HG02798 (cell line): ENCODE data around the gene SMARCA4.
A peak's percentile ranks its signal among the peaks of the same experiment; 100 is the strongest.
"Not testable (repeated sequence)": the region's sequence is repeated elsewhere in the genome, so short reads cannot be mapped to it uniquely, and the experiment has no call there.

Experiments
- ATAC-seq: cut with Tn5 transposase; IDR thresholded peaks from one replicate; pipeline ENCODE4 v1.9.1; 2021; ENCODE audit warnings: mild to moderate bottlenecking; ENCODE audit not compliant: unreplicated experiment, poor library complexity

The SMARCA4 gene

DNA sequence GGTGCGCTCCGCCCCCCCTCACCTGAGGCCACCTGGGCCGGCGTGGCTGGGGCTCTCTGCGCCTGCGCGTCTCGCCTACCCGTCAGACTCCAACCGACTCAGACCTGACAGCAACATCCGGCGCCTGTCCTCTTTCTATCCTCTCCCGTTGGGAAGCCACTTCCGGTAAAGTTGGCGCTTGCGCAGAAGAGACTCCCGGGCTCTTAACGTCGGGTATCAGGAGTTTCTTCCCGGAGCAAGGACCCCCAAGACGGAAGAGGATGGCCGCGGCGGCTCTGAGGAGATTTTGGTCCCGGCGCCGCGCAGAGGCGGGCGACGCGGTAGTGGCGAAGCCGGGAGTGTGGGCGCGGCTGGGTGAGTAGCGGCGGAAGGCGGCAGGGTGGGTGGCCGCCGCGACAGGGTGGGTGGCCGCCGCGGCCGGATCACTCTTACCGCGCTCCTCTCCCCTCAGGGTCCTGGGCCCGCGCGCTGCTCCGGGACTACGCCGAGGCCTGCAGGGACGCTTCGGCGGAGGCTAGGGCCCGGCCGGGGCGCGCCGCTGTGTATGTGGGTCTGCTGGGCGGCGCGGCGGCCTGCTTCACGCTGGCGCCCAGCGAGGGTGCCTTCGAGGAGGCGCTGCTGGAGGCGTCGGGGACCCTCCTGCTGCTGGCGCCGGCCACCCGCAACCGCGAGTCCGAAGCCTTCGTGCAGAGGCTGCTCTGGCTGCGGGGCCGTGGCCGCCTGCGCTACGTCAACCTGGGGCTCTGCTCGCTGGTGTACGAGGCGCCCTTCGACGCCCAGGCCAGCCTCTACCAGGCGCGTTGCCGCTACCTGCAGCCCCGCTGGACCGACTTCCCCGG lies 32.0 kb upstream of the SMARCA4 start, which contains the start of the genes TIMM29 and YIPF2:
TSS of gene TIMM29 (plus strand) at position 249 of the 839 bp plus-strand sequence. CDS start at position 261, 12 bp downstream.
TSS of gene YIPF2 (minus strand) at position 77 of the 839 bp plus-strand sequence. CDS start 229 bp downstream, outside the sequence.
- peak; percentile 93 for ATAC-seq

DNA sequence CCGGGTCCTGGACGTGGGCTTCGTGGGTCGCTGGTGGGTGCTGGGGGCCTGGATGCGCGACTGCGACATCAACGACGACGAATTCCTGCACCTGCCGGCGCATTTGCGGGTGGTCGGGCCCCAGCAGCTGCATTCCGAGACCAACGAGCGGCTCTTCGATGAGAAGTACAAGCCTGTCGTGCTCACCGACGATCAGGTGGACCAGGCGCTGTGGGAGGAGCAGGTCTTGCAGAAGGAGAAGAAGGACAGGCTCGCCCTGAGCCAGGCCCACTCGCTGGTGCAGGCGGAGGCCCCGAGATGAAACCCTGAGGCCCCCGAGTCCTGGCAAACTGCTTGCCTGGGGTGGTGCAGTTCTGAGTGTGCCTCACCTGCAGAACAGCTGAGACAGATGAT lies 31.4 kb upstream of the SMARCA4 start:
- ATAC-seq, result no peak

DNA sequence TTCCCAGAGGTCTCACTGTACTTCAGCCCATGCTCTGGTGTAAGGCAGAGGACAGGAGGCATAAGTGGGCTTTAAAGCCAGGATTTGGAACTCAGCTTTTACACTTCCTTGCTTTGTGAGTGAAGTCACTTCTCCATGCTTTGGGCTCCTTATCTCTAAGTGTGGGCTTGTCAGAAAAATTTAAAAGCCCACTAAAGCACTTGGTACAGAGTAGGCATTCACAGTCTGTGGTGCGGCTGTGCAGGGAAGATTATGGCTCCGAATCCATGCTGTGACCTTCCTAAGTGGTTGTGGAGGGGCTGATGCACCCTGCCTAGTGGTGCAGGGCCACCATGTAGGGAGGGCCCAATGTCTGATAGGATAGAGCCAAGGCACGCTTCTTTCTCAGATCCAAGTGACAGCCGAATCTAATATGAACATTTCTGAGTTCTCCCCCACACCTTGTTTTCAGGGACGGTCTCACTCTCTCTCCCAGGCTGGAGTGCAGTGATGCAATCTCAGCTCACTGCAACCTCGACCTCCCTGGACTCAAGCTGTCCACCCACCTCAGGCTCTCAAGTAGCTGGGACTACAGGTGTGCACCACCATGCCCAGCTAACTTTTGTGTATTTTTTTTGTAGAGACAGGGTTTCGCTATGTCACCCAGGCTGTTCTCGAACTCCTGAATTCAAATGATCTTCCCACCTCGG lies 25.3 kb upstream of the SMARCA4 start:
- ATAC-seq, result no peak

DNA sequence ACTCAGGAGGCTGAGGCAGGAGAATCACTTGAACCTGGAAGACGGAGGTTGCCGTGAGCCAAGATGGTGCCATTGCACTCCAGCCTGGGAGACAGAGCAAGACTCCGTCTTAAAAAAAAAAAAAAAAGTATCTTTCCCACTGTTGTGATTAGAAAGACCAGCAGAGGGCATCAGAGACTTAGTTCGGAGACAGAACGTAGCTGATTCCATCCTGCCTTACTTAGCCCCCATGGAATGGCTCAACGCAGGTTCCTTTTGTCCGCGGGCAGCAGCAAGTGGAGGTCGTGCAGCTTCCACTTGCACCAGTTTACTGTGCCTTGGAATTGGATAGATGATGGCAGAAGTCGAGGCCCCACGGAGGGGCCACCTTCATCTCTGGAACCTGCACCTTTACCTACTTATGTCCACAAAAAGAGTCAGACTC lies 24.2 kb upstream of the SMARCA4 start:
- no peak for ATAC-seq

DNA sequence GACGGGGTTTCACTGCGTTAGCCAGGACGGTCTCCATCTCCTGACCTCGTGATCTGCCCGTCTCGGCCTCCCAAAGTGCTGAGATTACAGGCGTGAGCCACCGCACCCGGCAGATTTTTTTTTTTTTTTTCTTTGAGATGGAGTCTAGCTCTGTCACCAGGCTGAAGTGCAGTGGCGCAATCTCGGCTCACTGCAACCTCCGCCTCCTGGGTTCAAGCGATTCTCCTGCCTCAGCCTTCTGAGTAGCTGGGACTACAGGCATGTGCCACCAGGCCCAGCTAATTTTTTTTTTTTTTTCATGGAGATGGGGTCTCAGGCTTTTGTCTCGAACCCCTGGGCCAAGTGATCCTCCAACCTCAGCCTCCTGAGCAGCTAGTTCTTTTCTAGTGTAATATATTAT lies 19.2 kb upstream of the SMARCA4 start:
- not testable (repeated sequence) for ATAC-seq

DNA sequence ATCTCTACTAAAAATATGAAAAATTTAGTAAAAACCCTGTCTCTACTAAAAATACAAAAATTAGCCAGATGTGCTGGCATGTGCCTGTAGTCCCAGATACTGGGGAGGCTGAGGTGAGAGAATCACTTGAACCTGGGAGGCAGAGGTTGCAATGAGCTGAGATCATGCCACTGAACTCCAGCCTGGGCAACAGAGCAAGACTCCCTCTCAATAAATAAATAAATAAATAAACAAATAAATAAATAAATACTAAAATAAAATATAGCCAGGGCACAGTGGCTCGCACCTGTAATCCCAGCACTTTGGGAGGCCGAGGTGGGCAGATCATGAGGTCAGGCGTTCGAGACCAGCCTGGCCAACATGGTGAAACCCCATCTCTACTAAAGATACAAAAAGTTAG lies 17.4 kb upstream of the SMARCA4 start:
- ATAC-seq, result not testable (repeated sequence)

DNA sequence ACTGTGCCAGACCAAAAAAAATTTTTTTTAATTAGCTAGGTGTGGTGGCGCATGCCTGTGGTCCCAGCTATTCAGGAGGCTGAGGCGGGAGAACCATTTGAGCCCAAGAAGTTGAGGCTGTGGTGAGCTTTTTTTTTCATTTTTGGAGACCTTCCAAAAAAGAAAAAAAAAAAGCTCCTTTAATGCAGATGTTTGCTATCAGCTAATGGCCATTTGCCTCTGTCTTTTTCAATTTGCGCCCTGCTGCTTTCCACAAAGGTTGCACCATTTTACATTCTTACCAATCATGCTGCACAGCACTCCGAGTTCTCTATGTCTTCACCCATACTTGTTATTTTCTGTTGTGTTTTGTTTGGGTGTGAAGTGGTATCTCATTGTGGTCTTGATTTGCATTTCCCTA lies 15.6 kb upstream of the SMARCA4 start:
- ATAC-seq, result no peak

DNA sequence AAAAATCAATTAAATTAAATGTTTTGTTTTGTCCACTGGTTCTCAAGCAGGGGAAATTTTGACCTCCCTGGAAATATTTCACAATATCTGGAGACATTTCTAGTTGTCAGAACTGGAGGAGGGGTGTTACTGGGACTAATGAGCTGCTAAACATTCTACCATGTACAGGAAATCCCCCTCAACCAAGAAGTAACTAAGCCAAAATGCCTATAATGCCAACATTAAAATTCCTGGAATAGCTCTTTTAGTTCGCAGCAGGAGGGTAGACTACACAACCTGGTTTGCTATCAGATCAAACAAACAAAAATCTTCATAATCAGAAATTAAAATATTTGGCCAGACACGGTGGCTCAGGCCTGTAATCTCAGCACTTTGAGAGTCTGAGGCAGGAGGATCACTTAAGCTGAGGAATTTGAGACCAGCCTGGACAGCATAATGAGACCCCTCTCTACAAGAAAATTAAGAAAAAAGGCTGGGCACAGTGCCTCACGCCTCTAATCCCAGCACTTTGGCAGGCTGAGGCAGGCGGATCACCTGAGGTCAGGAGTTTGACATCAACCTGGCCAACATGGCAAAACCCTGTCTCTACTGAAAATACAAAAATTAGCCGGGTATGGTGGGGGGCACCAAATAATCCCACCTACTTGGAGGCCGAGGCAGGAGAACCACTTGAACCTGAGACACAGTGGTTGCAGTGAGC lies 13.7 kb upstream of the SMARCA4 start:
- ATAC-seq, result no peak

DNA sequence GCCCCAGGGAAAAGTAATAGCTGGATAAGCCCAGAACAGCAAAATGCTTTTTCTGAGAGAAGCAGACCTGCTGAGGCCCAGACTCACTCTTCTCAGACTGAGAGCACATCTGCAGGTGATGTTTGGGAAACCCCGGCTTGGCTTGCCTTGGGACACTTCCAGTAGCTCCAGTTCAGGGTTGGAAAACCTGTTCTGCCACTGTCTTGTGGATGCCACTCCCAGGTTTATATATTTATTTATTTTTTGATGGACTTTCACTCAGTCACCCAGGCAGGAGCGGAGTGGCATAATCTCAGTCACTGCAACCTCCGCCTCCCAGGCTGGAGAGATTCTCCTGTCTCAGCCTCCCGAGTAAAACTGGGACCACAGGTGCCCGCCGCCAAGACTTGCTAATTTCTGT lies 8.0 kb upstream of the SMARCA4 start:
- no peak for ATAC-seq

DNA sequence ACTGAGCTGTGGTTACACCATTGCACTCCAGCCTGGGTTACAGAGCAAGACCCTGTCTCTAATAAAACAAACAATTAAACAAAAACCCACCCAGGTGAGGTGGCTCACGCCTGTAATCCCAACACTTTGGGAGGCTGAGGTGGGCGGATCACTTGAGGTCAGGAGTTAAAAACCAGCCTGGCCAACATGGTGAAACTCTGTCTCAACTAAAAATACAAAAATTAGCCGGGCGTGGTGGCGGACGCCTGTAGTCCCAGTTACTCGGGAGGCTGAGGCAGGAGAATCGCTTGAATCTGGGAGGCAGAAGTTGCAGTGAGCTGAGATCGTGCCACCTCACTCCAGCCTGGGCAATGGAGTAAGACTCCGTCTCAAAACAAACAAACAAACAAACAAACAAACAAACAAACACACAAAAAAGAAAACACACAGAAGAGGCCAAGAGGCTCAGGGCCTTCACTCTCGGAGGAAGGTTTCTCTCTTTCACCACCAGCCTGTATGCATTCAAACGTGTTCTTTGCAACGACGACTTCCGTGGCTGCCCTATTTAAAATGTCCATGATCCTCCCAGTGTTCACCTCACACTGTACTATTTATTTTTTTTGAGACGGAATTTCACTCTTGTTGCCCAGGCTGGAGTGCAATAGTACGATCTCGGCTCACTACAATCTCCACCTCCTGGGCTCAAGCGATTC lies 1.4 kb upstream of the SMARCA4 start:
- not testable (repeated sequence) for ATAC-seq

DNA sequence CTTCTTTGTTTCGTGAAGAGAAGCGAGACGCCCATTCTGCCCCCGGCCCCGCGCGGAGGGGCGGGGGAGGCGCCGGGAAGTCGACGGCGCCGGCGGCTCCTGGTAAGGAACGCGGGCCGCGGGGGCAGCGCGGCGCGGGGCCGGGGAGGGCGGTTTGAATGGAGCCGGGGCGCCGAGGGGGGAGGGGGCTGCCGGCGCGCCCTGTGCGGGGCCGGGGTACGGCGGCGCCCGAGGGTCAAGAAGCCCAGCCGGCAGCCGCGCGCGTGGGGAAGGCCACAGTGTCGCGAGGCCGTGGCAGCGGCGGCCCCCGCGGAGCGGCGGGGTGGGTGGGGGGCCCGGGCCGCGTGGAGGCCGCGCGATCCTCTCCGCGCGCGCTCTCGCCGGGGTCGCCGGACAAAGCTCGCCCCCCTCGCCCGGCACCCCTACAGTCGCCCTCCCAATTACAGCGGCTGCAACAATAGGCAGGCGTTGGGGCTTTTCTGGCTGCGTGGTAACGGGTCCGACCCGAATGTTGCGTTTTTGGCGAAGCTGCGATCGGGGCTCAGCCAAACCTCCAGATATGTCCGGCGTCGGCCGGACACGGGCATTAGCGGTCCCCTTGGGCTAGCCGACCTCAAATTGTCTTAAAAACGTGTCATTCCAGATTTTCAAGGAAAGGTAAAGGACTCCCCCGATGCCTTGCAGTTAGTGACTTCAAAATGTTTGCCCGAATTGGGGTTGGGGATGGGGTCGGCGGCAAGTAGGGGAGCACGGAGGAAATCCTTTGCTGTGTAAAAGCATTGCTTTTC lies 437 bp downstream of the SMARCA4 start:
- ATAC-seq, result peak; percentile 36

DNA sequence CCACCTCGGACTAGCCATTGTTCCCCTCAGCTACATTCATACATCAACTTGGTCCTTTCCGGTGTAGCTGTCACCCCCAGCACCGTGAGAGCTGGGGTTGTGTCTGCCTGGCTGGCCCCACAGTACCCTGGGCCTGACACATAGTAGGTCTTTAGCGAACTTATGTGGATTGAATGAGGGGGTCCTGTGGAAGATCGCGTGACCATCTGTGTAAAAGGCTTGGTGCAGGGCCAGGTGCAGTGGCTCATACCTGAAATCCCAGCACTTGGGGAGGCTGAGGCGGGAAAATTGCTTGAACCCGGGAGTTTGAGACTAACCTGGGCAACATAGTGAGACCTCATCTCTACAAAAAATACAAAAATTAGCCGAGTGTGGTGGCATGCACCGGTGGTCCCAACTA lies 2.0 kb downstream of the SMARCA4 start:
- ATAC-seq, result no peak

DNA sequence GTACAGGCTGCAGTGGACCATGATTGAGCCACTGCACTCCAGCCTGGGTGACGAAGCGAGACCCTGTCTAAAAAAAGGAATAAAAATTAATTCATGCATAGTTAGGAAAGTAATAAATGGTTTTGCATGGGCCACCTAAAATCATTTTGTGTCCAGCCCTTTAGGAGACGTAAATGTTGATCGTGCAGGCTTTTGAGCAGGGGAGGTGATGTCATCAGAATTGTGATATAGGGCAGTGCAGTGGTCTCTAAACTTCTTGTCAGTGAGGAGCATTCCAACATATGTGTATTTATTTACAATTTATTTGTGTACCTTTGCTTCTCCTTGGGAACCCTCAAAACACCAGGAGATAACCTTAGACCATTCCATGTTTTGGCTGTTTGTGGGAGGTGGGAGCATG lies 3.0 kb downstream of the SMARCA4 start:
- ATAC-seq, result no peak

DNA sequence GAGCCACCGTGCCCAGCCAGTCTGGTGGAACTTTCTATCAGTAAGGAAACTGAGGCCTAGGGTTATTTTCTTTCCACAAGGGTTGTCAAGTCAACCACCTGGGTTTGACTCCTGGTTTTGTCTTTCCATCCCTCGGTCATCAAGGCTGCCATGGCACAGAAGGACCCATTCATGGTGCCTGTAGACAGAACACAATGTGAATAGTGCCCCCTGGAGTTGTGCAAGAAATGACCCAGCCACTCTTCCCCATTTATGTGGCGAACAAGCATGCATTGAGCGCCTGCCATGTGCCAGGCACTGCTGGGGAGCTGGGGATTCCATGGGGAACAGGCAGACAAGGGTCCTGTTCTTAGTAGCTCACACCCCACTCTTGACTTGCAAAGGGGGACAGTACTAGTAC lies 4.1 kb downstream of the SMARCA4 start:
- ATAC-seq, result no peak

DNA sequence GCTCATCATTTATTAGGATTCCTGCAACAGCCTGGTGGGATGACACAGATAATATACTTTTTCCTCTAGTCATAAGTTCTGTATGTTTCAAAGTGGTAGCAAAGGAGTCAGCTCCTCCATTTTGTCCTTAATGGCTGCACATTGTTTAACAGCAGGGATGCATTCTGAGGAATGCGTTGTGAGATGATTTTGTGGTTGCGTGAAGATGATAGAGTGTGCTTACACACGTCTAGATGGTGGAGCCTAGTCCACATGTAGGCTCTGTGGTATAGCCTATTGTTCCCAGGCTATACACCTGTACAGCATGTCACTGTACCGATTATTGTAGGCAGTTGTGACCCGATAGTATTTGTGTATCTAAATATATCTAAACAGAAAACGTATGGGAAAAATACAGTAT lies 4.6 kb downstream of the SMARCA4 start:
- no peak for ATAC-seq

DNA sequence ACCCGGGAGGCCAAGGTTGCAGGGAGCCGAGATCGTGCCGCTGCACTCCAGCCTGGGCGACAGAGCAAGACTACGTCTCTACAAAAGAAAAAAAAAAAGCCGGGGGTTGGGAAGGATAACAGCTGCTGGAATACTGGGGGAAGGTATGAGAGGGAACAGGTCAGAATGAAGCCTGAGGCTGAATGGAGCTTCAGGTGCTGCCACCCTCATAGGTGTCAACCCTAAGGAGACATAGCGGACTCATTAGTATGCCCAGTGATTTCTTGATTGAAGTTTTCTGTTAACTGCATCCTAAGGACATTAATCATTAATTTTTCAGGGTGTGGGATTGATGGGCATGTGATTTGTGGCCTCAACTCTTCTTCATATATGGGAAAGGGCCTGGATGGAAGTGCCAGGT lies 6.0 kb downstream of the SMARCA4 start:
- ATAC-seq, result no peak

DNA sequence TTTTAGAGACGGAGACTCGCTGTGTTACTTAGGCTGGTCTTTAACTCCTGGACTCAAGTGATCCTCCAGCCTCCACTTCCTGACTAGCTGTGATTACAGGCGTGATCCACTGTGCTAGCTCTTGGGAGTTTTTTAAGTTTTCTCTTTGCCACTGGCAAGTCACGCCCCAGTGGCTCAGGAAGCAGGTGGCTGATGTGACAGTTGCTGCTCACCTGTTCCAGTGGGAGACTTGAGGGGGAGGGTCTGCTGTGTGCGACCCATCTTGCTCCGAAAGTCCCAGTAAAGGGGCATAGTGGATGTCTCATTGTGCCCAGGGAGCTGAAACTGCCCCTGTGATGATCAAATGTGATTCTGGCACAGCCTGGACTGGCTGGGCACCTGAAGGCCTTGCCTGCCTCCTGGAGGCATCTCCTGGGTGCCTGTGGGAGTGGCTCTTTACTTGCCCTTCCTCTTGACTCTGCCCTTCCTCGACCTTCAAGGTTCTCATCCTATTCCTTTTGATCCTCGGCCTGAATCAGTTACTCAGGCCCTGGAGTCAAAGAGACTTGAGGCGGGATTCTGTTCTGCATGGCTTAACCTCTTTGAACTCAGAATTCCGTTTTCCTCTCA lies 7.8 kb downstream of the SMARCA4 start:
- no peak for ATAC-seq

DNA sequence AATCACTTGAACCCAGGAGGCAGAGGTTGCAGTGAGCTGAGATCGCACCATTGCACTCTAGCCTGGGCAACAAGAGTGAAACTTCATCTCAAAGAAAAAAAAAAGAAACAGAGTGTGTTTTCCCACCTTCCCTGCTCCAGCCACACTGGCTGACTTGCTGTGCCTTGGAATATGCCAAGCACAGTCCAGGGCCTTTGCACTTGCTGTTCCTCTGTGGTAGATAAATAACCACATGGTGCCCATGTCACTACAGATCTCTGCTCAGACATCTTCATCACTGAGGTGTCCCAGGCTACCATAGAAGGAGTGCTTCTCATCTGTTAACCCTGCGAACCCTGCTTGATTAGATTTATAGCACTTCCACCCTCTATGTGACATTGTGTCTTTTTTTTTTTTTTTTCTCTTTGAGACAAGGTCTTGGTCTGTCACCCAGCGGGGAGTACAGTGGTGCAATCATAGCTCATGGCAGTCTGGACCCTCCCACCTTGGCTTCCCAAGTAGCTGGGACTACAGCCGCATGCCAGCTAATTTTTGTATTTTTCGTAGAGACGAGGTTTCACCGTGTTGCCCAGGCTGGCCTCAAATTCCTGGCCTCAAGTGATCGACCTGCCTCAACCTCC lies 10.4 kb downstream of the SMARCA4 start:
- ATAC-seq, result no peak
